HG03432 (cell line): Measurements from ENCODE around the gene MAP3K21.

Experiments
- ATAC-seq: cut with Tn5 transposase; IDR thresholded peaks from one replicate; pipeline ENCODE4 v1.9.1; 2021; ENCODE audit warnings: mild to moderate bottlenecking, moderate library complexity; ENCODE audit not compliant: unreplicated experiment

MAP3K21 gene

GRCh38 chr1:233357595-233358397 is 30.3 kb downstream of the MAP3K21 start:
- ATAC-seq: no peak

- ATAC-seq: no peak
These were observed 31.9 kb downstream of the MAP3K21 start for GRCh38 chr1:233359431-233359830.

GRCh38 chr1:233359905-233360304 is 32.4 kb downstream of the MAP3K21 start:
- no peak for ATAC-seq

GRCh38 chr1:233360525-233361102 is 33.1 kb downstream of the MAP3K21 start:
- ATAC-seq: no peak

DNA sequence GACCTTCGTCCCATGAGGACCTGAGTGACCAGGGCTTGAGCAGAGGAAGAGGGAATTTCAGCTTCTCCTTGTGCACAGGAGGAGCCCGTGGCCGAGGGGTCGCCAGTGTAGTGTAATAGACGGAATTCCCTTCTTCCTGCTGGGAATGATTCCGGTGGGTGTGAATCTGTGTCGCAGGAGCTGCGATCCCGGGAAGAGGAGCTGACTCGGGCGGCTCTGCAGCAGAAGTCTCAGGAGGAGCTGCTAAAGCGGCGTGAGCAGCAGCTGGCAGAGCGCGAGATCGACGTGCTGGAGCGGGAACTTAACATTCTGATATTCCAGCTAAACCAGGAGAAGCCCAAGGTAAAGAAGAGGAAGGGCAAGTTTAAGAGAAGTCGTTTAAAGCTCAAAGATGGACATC is 34.4 kb downstream of the MAP3K21 start:
- no peak for ATAC-seq

- no peak for ATAC-seq
These were observed 35.2 kb downstream of the MAP3K21 start for GRCh38 chr1:233362743-233363142.

DNA sequence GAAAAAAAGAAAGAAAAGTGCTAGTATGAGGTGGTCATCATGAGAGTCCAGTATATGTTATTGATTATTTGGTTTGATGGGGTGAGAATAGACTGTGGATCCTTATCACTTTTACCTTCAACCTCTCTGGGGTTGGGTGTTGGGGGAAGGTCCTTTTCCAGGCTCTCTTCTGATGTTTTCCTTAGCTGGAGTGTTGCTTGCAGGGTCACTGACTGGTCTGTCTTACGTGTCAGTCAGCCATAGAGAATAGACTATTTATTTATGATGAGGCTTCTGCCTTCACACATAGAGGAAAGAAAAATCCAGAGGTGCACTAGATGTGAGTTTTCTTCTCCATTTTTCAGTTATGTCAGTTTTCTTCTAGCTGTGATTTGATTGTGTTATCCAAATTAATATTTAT is 36.5 kb downstream of the MAP3K21 start:
- no peak for ATAC-seq

DNA sequence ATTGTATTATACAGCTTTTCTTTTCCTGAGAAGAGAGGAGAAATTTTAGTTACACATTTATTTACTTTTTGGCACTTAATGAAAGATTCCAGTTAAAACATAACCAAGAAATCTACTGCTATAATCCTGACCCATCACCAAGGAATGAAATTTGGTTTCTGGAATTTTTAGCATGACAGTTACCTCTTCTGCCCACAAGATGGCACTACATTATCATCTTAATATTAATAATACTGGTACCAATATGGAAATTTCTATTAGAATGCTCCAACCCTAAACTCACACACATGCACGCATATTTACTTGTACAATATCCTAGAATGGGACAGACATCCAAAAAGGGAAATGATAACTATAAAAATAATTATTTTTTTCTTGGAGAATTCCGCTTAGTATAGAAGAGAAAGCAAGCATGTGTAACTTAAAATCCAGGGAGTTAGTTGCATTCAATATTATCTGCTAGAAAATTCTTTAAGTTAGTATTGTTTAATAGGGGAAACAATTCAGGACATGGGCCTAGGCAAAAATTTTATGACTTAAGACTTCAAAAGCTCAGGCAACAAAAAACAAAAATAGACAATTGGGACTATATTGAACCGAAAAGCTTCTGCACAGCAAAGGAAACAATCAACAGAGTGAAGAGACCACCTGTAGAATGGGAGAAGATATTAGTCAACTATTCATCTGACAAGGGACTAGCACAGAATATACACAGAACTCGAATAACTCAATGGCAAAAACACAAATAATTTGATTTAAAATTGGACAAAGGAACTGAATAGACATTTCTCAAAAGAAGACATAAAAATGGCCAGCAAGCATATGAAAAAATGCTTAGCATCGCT is 37.4 kb downstream of the MAP3K21 start:
- no peak for ATAC-seq

- ATAC-seq: no peak
These were observed 39.1 kb downstream of the MAP3K21 start for GRCh38 chr1:233366575-233366974.

DNA sequence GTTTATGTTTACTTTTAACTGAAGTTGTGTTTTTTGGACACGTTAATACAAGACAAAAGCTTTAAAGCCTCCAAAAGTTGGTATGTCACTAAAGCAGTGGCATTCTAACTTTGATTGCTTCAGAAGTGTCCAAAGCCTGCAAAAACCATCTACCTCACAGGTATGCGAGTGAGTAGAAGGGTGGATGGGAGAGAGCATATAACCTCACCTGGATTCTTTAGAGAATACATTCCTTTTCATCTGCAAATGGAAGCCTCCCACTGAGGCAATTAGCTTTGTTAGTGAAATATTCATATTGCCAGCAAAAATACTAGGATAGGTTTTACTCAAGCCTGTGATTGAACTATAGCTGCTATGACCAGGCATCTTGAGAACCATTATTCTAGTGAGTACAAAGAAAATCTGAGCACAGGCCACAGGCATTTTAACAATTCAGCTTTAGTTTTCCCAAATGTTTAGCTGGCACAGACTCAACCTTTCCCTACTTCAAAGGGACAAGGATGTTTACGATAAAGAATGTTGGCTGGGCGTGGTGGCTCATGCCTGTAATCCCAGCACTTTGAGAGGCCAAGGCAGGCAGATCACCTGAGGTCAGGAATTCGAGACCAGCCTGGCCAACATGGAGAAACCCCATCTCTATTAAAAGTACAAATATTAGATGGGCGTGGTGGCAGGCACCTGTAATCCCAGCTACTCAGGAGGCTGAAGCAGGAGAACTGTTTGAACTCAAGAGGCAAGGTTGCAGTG is 39.7 kb downstream of the MAP3K21 start:
- no peak for ATAC-seq

GRCh38 chr1:233368106-233368788 is 40.7 kb downstream of the MAP3K21 start:
- ATAC-seq: no peak

DNA sequence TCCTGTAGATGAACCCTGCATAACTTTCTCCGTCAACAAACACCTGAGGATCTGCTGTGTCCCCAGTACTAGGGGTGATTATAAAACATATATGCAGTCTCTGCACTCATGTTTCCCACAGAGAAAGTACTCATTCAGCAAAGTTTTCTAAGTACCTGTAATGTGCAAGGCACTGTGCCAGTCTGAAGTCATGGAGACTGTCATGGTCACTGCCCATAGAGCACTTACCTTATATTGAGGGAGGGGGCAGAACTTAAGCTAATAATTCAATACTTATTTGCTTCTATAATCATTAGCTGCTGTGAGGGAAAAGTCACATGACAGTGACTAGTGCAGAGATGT is 41.2 kb downstream of the MAP3K21 start:
- ATAC-seq: no peak

DNA sequence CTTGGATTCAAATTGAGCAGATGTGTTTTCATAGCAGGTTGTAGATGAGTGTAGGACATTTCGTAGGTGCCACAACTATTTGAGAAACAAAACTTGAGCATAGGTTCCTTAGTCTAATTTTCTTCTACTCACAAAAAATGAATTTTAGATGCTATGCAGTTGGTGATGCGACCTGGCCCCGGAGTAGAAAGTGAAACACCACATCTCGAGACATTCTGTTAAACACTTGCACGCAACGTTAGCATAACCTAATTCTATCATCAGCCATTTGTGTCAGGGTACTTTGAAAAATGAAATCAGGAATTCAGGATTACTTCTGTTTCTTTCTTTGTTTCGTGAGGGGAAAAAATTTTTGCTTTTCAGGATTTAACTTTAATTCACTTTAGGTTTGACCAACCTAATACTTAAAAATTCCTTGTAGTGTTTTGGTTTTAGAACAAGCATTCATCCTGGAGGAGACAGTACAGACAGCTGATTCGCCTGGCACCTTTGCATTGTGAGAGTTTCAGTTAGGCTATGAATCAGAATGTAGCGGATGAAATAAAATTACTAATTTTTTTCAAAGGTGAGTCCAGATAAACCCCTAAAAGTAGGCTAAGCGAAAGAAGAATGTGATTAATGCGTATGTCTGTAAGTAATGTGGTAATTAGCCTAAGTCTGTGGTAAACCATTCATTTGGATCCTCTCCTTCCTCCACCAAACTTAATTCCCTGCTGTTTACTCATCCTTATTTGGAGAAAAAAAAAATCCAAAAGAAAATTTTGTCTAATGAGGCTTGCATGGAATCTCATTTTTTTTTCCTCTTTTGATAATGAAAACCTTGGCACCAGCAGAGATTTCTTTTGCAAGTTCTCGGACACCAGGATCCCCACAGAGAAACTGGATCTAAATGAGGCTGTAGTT is 44.9 kb downstream of the MAP3K21 start:
- ATAC-seq: no peak

GRCh38 chr1:233373226-233373625 is 45.7 kb downstream of the MAP3K21 start:
- ATAC-seq: no peak

DNA sequence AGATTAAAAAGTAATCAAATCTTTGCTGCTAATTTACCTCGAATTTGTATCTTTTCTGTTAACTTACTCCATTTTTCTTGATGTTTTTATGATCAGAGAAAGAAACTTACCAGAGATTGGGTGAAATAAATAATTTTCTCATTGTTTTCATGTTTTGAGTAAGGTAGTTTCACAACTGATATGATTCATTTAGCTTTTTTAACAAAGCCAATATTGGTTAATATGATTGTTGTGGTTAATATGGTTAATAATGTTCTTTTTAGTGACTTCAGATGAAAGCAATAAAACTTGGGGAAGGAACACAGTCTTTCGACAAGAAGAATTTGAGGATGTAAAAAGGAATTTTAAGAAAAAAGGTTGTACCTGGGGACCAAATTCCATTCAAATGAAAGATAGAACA is 48.1 kb downstream of the MAP3K21 start:
- ATAC-seq: no peak

- no peak for ATAC-seq
These were observed 49.0 kb downstream of the MAP3K21 start for GRCh38 chr1:233376382-233377110.

GRCh38 chr1:233379869-233380438 is 52.4 kb downstream of the MAP3K21 start:
- no peak for ATAC-seq

GRCh38 chr1:233381806-233382205 is 54.3 kb downstream of the MAP3K21 start:
- ATAC-seq: no peak

DNA sequence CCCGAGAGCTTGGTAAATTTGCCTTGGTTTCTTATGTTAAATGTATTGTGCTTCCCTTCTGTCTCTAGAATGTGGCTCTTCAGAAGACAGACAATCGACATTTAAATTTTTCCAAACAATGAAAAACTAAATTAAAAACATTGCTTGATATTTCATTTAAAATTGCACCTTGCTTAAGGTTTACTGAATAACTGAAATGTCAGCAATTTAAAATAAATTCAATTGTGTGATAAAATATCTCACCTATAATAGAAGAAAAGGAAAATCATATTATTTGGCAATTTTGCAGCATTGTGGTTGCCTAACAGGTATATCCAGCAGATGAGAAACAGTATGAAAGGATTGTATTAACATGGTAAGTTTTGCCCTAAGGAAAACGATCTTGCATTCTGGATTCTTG is 56.5 kb downstream of the MAP3K21 start:
- no peak for ATAC-seq
